T-helper 2 cell treated with Interferon-gamma antibody and Interleukin-4, amounts not matched to agents 5 μg/mL and 100 μg/mL, for 36 hours (primary cell): ENCODE results near the gene NFXL1.
"Not testable (repeated sequence)": the region's sequence is repeated elsewhere in the genome, so short reads cannot be mapped to it uniquely, and the experiment has no call there.

Experiments used
- DNase-seq: peaks from one replicate; pipeline ENCODE4 v3.0.0; 2021; ENCODE audit warnings: low spot score
- H3K27ac Mint-ChIP-seq: one replicate; pipeline ENCODE4 v1.8.0; 2021; ENCODE audit warnings: mild to moderate bottlenecking, mixed read lengths
- H3K27me3 Mint-ChIP-seq: one replicate; pipeline ENCODE4 v1.8.0; 2021; ENCODE audit warnings: low read depth, mixed read lengths
- H3K36me3 Mint-ChIP-seq: one replicate; pipeline ENCODE4 v1.8.0; 2021; ENCODE audit warnings: low read depth, mixed read lengths
- H3K4me1 Mint-ChIP-seq: one replicate; pipeline ENCODE4 v1.8.0; 2021; ENCODE audit warnings: low read depth, mixed read lengths
- H3K4me3 Mint-ChIP-seq: one replicate; pipeline ENCODE4 v1.8.0; 2022; ENCODE audit warnings: mild to moderate bottlenecking, moderate library complexity, mixed read lengths
- H3K9me3 Mint-ChIP-seq: one replicate; pipeline ENCODE4 v1.8.0; 2021; ENCODE audit warnings: mixed read lengths

The NFXL1 gene

GRCh38 chr4:47914220-47914925 lies at the start of gene NFXL1:
Gene NFXL1 (minus strand): TSS chr4:47914583. CDS start chr4:47914203, 380 bp downstream.
- H3K9me3 Mint-ChIP-seq: peaks cover 15% of the 10 kb centered on the region

DNA sequence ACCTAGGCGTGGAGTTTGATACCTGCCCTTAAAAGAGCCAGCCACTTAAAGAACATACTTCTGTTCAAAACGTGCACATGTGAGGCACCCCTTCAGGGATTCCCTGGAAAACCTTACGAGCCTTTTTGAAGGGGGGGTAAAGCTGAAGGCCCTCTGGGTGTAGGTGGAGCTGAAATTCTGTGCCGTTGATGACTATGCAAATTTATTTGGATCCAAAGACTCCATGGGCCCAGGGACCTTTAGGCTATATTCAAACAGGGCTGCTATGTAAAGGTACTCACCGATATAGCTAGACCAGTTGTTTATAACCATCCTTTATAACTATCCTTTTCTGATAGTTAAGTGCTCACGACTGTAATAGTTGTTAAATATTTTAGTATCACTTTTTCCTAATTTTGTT lies 40.3 kb upstream of the NFXL1 start:
- Mint-ChIP-seq H3K27ac (no peak overlapping the region), H3K27me3 (no peaks in the 10 kb centered on the region), H3K9me3 (no peaks in the 10 kb centered on the region), H3K36me3 (no peaks in the 10 kb centered on the region), H3K4me1 (no peaks in the 10 kb centered on the region), H3K4me3 (no peak overlapping the region)
- DNase-seq: no peak

More at GRCh38 chr4:47914220-47914925, at the start of gene NFXL1:
- Mint-ChIP-seq H3K4me3 (peak within 1 kb of the TSS; percentile 92), H3K27ac (peak within 1 kb of the TSS; percentile 91), H3K27me3 (no peaks in the 10 kb centered on the region), H3K36me3 (peaks cover 18% of the 10 kb centered on the region), H3K4me1 (peaks cover 23% of the 10 kb centered on the region)
- peak; percentile 94 for DNase-seq

DNA sequence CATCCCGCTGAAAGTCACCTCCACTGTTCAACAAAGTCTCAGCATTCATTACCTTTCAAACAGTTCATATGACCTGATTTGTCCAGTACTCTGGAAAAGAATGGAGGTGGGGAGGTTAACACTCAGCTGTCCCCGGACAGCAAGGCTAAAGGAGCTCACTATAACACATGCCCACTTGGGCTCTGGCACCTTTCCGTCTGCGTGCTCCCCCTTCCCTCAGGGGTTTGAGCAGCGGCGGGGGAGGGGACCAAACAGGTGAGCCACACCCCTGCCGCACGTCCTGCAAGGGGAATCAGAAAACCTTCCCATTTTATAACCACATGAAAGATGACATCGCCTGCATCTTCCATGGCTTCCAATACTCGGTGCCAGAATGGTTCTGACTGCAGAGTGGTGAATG lies 39.9 kb upstream of the NFXL1 start:
- H3K27me3 Mint-ChIP-seq: no peaks in the 10 kb centered on the region
- no peak overlapping the region for H3K27ac Mint-ChIP-seq
- no peak for DNase-seq
- H3K9me3 Mint-ChIP-seq: no peaks in the 10 kb centered on the region
- H3K4me1 Mint-ChIP-seq: no peaks in the 10 kb centered on the region
- H3K36me3 Mint-ChIP-seq: no peaks in the 10 kb centered on the region
- H3K4me3 Mint-ChIP-seq: no peak overlapping the region

DNA sequence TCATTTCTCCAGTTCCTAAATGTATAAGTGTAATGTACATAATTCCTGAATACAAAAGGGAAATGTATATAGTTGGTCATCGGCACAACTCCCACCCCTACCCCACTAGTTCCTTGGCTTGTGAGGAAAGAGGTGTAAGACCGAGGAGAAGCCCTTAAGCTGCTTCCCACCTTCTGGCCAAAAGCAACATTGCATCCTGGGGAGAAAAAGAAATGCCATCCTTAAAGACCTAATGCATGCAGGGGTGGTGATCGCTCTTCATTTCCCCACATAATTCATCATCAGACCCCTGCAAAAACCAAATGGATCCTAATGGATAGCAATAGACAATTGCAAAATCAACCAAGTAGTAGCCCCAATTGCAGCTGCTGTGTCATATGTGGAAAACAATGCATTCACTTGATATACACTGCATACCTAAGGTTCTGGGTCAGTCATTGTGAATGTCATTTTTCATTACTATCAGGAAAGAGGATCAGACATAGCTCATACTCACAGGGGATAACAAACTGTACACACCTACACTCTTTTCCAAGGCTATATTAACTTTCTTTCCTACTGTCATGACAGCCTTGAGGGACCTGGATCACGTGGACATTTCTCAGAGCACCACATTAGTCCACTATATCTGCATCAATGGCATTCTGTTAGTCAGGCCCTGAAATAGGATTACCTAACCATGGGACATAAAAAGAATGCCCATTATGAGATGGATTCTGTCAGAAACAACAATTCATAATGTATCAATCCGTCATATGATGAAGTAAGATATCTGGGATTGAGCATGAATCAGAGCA lies 31.7 kb upstream of the NFXL1 start:
- no peaks in the 10 kb centered on the region for H3K36me3 Mint-ChIP-seq
- no peaks in the 10 kb centered on the region for H3K27me3 Mint-ChIP-seq
- no peak for DNase-seq
- H3K9me3 Mint-ChIP-seq: no peaks in the 10 kb centered on the region
- no peak overlapping the region for H3K4me3 Mint-ChIP-seq
- H3K4me1 Mint-ChIP-seq: no peaks in the 10 kb centered on the region
- H3K27ac Mint-ChIP-seq: no peak overlapping the region

DNA sequence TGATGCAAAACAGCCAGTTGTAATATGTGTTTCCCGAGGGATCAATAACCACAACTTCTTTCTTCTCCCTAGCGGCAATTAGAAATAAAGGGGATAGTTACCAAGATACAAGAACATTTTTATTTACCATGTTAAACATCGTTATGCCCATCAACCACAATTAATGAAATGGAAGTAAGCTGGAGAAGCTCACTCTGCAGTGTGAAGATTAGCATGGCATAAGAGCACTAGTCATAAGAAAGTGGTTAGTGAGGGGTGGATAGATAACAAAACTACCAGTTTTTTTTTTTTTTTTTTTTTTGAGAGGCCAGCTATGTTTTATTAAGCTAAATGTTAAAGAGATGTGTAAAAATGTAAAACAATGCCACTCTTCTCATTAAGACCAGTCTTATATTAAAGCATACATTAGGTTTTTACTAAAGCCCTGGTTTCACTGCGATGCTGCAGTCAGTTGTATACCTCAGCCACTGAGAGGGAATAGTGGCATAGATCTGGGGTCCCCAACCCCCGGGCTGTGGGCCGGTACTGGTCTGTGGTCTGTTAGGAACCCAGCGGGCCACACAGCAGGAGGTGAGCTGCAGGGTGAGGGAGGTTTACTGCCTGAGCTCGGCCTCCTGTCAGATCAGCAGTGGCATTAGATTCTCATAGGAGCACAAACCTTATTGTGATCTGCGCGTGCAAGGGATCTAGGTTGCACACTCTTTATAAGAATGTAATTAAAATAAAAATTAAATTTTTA lies 27.9 kb upstream of the NFXL1 start:
- Mint-ChIP-seq H3K36me3 (no peaks in the 10 kb centered on the region), H3K4me3 (no peak overlapping the region), H3K27ac (no peak overlapping the region), H3K4me1 (no peaks in the 10 kb centered on the region), H3K9me3 (no peaks in the 10 kb centered on the region), H3K27me3 (peaks cover 3% of the 10 kb centered on the region)
- no peak for DNase-seq

DNA sequence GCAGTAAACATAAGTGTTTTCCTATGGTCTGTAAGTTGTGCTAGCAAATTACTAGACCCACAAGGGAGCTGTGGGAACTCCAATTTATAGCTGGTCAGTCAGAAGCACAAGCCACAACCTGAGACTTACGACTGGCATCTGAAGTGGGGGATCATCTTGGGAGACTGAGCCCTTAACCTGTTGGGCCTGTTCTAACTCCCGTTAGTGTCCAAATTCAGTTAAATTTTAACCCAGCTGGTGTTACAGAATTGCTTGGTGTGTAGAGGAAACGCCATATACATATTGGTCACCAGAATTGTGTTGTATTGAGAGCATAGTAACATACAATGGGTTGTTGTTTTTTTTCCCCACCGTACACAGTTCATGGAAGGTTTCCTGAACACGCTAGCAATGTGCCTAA lies 25.1 kb upstream of the NFXL1 start:
- Mint-ChIP-seq H3K4me1 (no peaks in the 10 kb centered on the region), H3K4me3 (no peak overlapping the region), H3K27ac (no peak overlapping the region), H3K36me3 (no peaks in the 10 kb centered on the region), H3K9me3 (no peaks in the 10 kb centered on the region), H3K27me3 (peaks cover 16% of the 10 kb centered on the region)
- no peak for DNase-seq

GRCh38 chr4:47936336-47936735 lies 22.0 kb upstream of the NFXL1 start:
- Mint-ChIP-seq H3K36me3 (no peaks in the 10 kb centered on the region), H3K27ac (no peak overlapping the region), H3K4me1 (no peaks in the 10 kb centered on the region)

GRCh38 chr4:47933840-47934239 lies 19.5 kb upstream of the NFXL1 start:
- Mint-ChIP-seq H3K4me3 (no peak overlapping the region), H3K36me3 (no peaks in the 10 kb centered on the region)
- no peak for DNase-seq

More at GRCh38 chr4:47936336-47936735, 22.0 kb upstream of the NFXL1 start:
- H3K4me3 Mint-ChIP-seq: no peak overlapping the region
- peaks cover 16% of the 10 kb centered on the region for H3K27me3 Mint-ChIP-seq
- DNase-seq: no peak
- no peaks in the 10 kb centered on the region for H3K9me3 Mint-ChIP-seq

DNA sequence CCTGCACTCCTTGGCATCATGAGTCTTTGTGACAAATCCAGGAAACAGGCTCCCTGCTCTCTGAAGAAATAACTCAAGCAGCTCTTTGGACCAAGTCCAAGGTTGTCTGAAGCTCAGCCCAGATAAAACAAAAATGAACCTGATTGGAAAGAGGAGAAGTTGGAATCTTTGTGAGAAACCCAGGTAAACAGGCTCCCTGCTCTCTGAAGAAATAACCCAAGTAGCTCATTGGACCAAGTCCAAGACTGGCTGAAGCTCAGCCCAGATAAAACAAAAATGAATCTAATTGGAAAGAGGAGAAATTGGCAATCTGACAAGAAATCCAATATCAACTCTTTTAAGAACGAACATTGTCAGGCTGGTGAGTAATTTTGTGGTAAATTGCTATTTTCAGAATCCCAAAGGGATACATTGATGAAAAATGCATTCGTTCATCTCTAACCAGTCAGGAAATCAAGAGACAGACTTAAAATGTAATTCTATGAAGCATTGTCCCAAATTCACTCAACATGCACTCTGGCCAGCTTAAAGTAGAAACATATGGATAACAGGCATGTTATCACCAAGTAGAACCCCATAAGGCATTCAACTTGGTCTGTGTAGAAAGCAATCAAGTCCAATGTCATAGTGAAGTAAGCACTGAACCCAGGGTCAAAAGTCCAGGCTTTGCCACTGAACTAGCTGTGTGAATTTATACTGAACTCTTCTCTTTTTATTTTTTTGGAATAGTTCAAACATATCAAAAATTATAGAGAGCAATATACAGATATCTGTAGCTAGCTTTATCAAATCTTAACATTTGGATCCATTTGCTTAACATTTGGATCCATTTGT lies 16.8 kb upstream of the NFXL1 start:
- DNase-seq: no peak
- Mint-ChIP-seq H3K36me3 (no peaks in the 10 kb centered on the region), H3K4me3 (no peak overlapping the region), H3K27me3 (peaks cover 21% of the 10 kb centered on the region), H3K4me1 (peaks cover 5% of the 10 kb centered on the region), H3K27ac (no peak overlapping the region), H3K9me3 (no peaks in the 10 kb centered on the region)

More at GRCh38 chr4:47933840-47934239, 19.5 kb upstream of the NFXL1 start:
- Mint-ChIP-seq H3K9me3 (no peaks in the 10 kb centered on the region), H3K4me1 (no peaks in the 10 kb centered on the region), H3K27ac (no peak overlapping the region), H3K27me3 (peaks cover 17% of the 10 kb centered on the region)

DNA sequence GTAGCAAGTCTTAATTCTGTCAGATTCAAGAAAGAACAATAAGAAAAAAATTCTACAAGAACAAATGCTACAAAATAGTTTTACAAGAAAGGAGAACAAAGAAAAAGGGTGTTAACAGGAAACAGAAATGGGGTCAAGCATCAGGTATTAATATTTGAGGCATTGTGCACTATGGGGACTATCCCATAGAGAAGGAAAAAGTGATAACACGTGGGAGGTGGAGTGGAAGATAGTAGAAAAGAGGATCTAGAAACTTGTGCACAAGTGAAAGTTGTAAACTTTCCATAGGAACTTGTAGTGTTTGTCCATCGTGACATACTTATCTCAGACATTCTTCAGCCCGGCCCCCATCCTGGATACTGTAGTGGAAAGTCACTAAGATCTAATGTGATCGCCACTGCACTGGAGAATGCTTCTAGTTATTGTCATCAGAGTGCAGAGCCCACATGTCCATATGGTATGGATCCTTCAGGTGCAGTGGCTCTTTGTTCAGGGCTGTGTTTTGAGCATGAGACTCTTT lies 15.4 kb upstream of the NFXL1 start:
- no peaks in the 10 kb centered on the region for H3K9me3 Mint-ChIP-seq
- H3K4me1 Mint-ChIP-seq: peaks cover 5% of the 10 kb centered on the region
- DNase-seq: no peak
- no peaks in the 10 kb centered on the region for H3K36me3 Mint-ChIP-seq
- H3K4me3 Mint-ChIP-seq: no peak overlapping the region
- peaks cover 21% of the 10 kb centered on the region for H3K27me3 Mint-ChIP-seq
- H3K27ac Mint-ChIP-seq: no peak overlapping the region

DNA sequence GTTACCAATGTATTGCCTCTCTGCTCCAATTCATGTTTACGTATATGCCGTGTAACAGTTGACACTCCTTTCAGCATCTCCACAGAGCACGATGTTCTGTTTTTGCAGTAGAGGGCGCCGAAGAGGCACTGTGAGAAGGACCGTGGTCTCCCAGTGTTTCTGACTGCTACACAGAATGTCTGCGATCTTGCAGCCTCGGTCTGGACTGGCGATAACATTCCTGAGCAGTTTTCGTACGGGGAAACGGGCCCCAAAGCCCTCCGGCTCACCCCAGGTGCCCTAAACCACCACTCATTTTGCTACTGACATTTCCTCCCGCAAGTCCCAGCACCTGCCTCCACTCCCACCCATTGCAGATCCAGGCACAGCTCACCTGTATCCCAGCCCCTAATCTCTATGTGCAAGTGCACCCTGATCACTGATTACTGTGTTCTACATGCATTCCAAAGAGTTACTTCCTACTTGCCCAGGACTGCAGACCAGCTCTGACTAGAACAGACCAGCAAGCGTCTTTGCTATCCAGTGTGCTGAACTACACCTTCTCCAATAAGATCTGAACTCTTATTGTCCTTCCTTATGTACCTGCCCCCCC lies 12.4 kb upstream of the NFXL1 start:
- DNase-seq: peak; percentile 8
- Mint-ChIP-seq H3K27ac (no peak overlapping the region), H3K27me3 (peaks cover 23% of the 10 kb centered on the region), H3K4me3 (peak overlapping the region; percentile 50), H3K9me3 (no peaks in the 10 kb centered on the region), H3K4me1 (peaks cover 5% of the 10 kb centered on the region), H3K36me3 (no peaks in the 10 kb centered on the region)

DNA sequence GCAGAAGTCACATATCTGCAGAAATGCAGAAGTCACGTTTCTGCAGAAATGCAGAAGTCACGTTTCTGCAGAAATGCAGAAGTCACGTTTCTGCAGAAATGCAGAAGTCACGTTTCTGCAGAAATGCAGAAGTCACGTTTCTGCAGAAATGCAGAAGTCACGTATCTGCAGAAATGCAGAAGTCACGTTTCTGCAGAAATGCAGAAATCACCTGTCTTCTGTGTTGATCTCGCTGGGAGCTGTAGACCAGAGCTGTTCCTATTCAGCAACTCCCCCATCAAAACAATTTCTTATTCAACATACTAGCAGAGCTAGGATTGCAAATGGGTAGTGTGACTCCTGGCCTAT lies 8.9 kb upstream of the NFXL1 start:
- H3K27ac Mint-ChIP-seq, H3K36me3 Mint-ChIP-seq, H3K9me3 Mint-ChIP-seq, H3K4me3 Mint-ChIP-seq, H3K4me1 Mint-ChIP-seq, DNase-seq: not testable (repeated sequence)
- H3K27me3 Mint-ChIP-seq: peaks cover 20% of the 10 kb centered on the region
